HL-60 (cell line): ENCODE results near the gene CIP2A.

ENCODE experiments used
- DNase-seq, 2 experiments: peaks; one replicate each; pipeline ENCODE4 v3.0.0-alpha.2; 2010 to 2020; ENCODE audit warnings: low read depth in 1 of 2, low spot score in 1 of 2
- H3K27ac ChIP-seq: fragments of 250-450 bp; sonication (Bioruptor Pico); replicated peaks from 2 replicates; pipeline ENCODE4 v1.5.1; 2020; ENCODE audit warnings: mild to moderate bottlenecking, moderate library complexity
- H3K27me3 ChIP-seq: fragments of 250-450 bp; sonication (Bioruptor Pico); 2 replicates; pipeline ENCODE4 v1.5.1; 2021; ENCODE audit warnings: mild to moderate bottlenecking, moderate library complexity; ENCODE audit not compliant: insufficient read depth, poor library complexity, severe bottlenecking
- H3K4me3 ChIP-seq: replicated peaks from 2 replicates; pipeline ENCODE4 v1.5.1; 2011; ENCODE audit warnings: mild to moderate bottlenecking, control low read depth, low read length; ENCODE audit not compliant: insufficient read depth
- CTCF ChIP-seq: IDR thresholded peaks from one replicate; pipeline ENCODE4 v1.5.1; 2011; ENCODE audit warnings: low read length, control low read depth, inconsistent platforms; ENCODE audit not compliant: insufficient read depth
- GABPA ChIP-seq: IDR thresholded peaks from 2 replicates; pipeline ENCODE4 v1.6.1; 2012; ENCODE audit warnings: low read depth
- POLR2AphosphoS5 ChIP-seq: IDR thresholded peaks from 2 replicates; pipeline ENCODE4 v1.6.1; 2012; ENCODE audit warnings: low read depth
- REST ChIP-seq: IDR thresholded peaks from 2 replicates; pipeline ENCODE4 v1.6.1; 2012; ENCODE audit warnings: low read depth; ENCODE audit not compliant: insufficient replicate concordance
- SPI1 ChIP-seq: IDR thresholded peaks from 2 replicates; pipeline ENCODE4 v1.6.1; 2012; ENCODE audit warnings: low read depth, mild to moderate bottlenecking, borderline replicate concordance

CIP2A gene

GRCh38 chr3:108525256-108525655 lies 64.0 kb downstream of the CIP2A start:
- H3K4me3 ChIP-seq, result no peak overlapping the region
- TF ChIP-seq SPI1 (no peak), CTCF (no peak), REST (no peak), GABPA (no peak), POLR2AphosphoS5 (no peak)
- no peak overlapping the region for H3K27ac ChIP-seq
- DNase-seq, result no peak
- no peaks in the 10 kb centered on the region for H3K27me3 ChIP-seq

GRCh38 chr3:108524537-108524936 lies 64.7 kb downstream of the CIP2A start:
- TF ChIP-seq REST (no peak), CTCF (no peak), POLR2AphosphoS5 (no peak)

GRCh38 chr3:108518895-108519294 lies 70.3 kb downstream of the CIP2A start:
- TF ChIP-seq POLR2AphosphoS5 (no peak), GABPA (no peak), CTCF (no peak), SPI1 (no peak), REST (no peak)
- no peak overlapping the region for H3K27ac ChIP-seq
- DNase-seq, result no peak
- no peaks in the 10 kb centered on the region for H3K27me3 ChIP-seq
- no peak overlapping the region for H3K4me3 ChIP-seq

More at GRCh38 chr3:108524537-108524936, 64.7 kb downstream of the CIP2A start:
- H3K27ac ChIP-seq, result no peak overlapping the region
- H3K27me3 ChIP-seq, result no peaks in the 10 kb centered on the region
- no peak overlapping the region for H3K4me3 ChIP-seq
- DNase-seq, result peak in 1 of 2 experiments; percentile 1
